GM18517 (cell line): Measurements from ENCODE around the gene SHMT2.

ENCODE experiments used
- ATAC-seq: cut with Tn5 transposase; IDR thresholded peaks from one replicate; pipeline ENCODE4 v1.9.1; 2021; ENCODE audit warnings: mild to moderate bottlenecking, moderate library complexity; ENCODE audit not compliant: unreplicated experiment

SHMT2 gene

DNA sequence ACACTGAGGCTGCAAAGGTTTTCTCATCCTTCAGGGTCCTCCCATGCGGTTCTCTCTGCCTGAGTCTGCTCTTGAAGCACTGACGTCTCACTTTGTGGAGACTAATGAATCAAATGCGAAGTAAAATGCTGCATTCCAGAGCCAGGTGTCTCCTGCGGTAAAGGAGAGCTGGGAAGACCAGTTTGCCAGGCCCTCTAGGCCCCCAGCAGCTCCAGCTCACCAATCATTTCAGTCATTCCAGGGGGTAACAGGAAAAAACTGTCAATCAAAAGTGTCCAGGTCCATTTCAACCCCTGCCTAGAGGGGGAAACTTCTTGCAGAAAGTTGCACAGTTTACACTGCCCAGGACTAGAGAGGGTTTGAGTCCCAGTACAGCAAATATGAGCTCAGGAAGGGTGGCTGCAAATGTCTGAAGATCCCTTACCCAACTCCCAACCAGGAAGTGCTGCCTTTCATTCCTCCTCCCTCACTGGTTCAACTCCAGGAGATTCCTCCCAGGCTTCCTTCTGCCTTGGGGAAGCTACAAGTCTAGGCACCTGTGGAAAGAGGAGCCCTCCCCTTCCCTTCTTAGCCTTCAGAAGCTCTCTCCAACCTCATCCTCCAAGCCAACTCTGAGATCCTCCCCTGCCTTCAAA is 15.6 kb upstream of the SHMT2 start:
- ATAC-seq, result no peak

DNA sequence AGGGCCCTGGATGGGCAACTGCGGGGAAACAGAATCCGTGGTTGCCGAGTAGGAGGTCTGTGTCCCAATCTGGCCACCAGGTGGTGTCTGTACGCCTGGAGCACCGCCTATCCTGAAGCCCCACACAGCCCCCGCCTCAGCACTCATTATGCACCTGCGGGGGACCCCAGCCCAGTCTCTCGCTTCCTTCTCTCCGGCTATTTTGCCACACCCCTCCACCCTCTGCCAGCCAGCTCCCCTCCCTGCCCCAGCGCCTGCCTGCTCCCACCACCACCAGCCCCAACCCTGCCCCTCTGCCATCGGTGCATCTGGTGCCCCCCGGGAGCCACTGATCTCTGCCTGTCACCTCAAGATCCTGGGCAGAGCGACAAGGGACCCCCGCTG is 15.1 kb upstream of the SHMT2 start:
- ATAC-seq, result no peak

- ATAC-seq, result no peak
Measured at GRCh38 chr12:57215065-57215464, 14.4 kb upstream of the SHMT2 start.

DNA sequence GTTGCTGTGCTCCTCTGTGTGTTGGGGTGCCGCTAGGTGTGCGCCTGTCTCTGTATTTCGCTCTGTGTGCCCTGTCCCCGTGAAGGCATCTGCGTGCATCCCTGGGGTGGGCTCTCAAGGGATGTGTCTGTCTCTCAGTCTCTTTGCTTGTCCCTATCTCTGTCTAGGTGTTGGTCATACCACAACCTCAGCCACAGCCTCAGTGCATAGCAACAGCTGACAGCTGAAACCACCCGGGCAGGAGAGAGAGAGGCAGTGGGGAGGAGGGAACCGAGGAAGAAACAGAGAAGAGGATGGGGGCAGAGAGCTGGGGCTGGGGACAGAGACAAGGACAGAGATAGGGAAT is 13.9 kb upstream of the SHMT2 start:
- ATAC-seq, result no peak

GRCh38 chr12:57216014-57216911 is 13.2 kb upstream of the SHMT2 start, which contains the start of gene NXPH4:
NXPH4 (plus strand) TSS chr12:57216794; CDS start chr12:57216970, 176 bp downstream.
- ATAC-seq, result no peak

DNA sequence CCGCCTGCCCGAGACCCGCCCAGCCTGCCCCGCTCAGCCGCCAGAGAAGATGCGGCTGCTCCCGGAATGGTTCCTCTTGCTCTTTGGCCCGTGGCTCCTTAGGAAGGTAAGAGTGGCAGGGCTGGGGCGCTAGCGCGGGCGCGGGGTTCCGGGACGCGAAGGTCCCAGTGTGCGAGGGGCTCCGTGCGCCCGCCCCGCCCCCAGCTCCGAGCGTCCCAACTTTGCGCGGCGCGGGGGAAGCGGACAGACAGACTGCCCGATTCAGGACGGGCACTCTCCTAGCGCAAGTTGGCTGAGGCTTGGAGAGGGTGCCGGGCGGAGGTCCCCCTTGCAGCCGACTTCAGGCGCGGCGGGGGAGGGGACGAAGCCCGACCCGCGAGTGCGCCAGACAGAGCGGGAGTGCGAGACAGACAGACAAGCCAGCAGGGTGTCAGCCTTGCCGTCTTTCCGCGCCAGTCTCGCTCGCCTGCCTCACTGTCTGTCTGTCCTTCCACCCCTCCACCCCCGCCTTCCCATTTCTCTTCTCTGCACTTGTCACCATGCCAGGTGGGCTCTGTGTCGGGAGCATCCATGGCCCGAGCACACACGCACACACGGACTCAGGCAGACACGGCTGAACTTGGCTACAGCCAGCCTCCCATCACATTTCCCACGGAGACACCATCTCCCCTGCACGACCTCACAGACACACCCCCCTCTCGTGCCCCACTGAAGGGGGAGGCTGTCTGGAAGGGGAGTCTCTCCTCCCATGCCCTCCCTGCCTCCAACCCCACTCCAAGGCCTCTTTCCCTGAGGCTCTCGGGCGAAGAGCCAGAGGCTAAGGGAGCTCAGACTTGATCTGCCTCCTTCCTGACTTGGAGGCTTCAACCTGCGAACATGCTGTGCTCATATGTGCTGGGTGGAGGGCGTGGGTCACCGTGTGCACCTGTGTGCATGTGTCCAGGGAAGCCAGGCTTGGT is 12.3 kb upstream of the SHMT2 start:
- no peak for ATAC-seq

DNA sequence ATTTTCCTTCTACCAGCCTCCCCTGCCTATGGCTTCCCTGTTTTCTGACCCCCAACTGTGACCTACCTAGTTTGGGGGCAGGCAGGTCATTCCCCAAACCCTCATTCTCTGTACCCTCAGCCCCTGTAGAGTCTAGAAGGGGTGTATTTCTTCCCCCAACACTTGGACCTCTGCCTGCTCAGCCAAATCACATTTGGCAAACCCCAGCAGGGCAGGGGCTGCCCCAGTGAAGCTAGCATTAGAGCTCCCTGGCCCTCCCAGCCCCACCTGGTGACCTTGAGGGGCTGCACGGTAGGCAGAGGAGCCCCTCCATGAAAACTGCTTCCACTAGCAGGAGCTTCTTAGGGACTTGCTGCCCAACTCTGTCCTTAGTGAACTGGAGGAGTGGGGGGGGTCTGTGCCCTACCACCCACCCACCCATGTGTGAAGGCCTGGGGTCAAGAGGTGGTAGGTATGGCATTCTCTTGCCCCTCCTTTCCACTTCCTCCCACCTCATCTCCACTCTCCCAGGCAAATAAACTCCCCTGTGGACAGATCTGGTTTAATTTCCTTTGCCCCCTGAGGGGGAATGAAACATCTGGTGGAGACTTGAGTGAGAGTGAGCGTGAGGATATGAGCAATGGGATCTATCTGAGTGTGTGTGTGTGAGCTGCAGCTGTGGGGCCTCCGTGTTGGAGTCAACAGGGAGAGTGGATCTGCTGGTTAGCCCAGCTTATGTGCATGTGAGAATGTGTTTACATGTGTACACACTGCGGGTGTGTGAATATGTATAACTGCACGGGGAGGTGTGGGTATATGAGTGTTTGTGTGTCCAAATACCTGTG is 11.3 kb upstream of the SHMT2 start:
- no peak for ATAC-seq

GRCh38 chr12:57219205-57219992 is 10.1 kb upstream of the SHMT2 start:
- no peak for ATAC-seq

DNA sequence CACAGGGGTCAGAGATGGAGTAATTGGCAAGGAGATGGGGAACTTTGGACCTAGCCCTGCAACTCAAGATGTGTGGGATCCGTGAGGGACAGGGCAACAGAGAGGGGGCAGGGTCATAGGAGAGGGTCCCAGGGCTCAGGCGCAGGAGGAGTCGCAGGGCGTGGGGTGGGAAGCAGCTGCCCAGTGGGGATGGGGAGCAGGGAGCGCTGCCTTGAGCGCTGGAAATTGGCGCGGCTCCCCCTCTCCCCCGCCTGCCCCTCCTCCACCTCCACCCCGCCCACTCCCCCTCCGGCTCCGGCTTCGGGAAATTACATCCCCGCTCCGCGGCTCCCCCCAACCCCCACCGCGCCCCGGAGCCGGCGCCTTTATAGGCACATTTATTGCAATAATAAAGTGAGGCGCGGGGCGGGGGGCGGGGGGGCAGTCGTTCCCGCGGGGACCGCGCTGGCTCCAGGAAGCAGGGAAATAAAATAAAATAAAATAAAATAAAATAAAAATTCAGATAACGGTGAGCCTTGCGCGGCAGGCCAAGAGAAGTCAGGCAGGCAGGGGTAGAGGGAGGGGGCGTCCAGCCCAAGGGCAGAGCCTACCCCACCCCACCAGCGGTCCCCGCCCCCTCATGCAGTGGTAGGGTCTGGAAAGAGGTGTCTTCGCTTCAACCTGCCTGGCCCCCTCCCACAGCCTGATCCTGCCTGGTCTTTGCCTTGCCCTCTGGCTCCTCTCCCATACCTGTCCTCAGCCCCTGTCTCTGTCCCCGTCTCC is 9.3 kb upstream of the SHMT2 start:
- ATAC-seq, result no peak

GRCh38 chr12:57220770-57221168 is 8.7 kb upstream of the SHMT2 start:
- no peak for ATAC-seq

DNA sequence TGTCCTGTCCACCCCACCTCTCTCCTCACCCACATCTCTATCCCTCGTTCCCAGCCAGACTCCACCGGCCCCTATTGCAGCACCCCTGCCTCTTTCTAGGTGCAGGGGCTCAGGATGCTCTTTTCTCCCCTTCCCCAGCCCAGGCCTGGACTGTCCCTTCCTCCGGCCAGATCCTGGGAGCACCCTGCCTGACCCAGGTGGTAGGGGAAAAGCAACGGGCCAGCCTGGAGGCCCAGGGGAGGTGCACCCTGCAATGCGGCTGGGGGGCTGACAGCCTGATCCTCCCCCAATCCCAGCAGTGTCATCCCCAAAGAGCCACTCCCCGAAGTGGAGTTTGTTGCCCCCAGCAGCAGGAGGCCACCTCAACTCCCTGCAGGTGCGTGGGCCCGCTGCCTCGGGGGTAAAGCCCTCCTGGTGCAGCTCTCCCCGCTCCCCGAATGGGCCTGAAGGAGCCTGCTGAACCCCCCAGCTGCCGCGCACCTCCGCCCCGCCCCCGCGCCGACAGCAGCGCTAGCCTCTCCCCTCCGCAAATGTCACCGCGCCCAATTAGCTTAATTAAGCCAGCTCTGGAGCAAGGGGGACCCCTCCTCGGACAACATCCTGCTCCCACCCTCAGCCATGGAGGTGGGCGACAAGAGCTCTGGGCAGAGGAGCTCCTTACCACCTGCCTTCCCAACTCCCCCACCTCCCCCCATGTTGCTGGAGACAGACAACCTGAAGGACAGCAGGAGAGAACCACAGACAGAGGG is 8.2 kb upstream of the SHMT2 start:
- no peak for ATAC-seq

GRCh38 chr12:57222286-57223190 is 7.0 kb upstream of the SHMT2 start:
- no peak for ATAC-seq

GRCh38 chr12:57223191-57224165 is 6.0 kb upstream of the SHMT2 start:
- no peak for ATAC-seq

DNA sequence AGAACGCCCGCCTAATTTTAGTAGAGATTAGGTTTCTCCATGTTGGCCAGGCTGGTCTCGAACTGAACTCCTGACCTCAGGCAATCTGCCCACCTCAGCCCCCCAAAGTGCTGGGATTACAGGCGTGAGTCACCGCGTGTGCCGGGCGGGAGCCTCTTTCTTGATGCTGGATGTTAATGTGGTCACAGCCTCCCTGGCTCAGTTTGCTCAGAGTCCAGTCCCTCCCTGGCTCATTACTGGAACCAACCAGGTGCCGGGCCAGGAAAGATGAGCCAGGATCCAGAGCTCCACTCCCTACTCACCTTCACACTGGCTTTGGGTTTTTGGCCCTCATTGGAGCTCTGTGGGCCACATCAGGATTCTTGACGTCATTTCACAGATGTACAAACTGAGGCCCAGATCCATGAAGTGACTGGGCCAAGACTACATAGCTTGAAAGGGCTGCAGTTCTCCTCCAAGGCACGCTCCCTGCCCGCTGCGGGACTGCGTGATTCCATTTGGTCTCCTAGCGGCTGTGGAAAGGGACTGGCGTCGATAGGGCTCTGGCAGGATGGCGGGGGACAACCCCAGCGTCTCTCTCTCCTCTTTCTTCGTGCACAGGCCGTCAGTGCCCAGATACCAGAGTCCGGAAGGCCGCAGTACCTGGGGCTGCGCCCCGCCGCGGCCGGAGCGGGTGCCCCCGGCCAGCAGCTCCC is 5.1 kb upstream of the SHMT2 start:
- no peak for ATAC-seq

GRCh38 chr12:57224973-57225679 is 4.4 kb upstream of the SHMT2 start:
- ATAC-seq, result no peak
